ENCODE measurements around the gene CCDC51. TPM values are rescaled to one million over a fixed set of nuclear protein-coding genes. Genes with fewer than 3 reads are reported as not detected.

Gene CCDC51
- total and polyA plus RNA-seq, 2 experiments from 2014 or later = 20.8 to 24.1 TPM

DNA sequence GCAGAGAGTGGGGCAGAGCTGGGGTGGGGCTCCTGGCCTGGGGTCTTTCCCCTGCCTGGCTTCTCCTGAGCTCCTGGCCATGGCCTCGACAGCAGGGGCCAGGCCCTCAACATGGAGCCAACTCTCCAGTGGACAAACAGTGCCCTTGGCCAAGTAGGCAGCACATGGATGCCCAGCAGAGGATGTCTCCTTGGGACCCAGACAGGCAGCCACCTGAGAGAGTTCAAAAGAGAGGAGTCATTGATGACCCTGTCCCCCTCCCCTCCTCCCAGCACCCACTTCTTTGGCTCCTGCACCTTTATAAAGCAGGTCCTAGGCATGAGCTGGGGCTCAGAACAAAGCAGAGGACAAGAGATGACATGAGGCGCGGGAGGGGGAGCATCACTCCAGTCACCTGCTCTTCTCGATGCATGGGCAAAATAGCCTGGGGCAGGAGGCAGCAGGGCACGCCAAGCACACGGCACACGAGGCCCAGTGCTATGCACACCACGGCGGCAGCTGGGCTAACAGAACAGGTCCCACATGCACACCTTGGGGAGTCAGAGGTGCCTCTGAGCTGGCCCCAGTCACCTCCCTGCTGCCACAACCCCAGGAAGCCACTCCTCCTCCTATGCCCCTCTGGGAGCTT lies 36.6 kb upstream of the CCDC51 start:
- Histone ChIP-seq H3K4me2 (no peak overlapping the region), H3K27ac (ENCODE audit: low read depth) (no peak overlapping the region), H3K4me3 (no peak overlapping the region), H3F3A (replicated peaks; ENCODE audit: low read depth) (peaks cover 10% of the 10 kb centered on the region; the same call in 1 of the 2 replicates), H3K4me1 (ENCODE audit: insufficient read depth) (peaks cover 24% of the 10 kb centered on the region), H2AFZ (no peak overlapping the region), H3K36me3 (ENCODE audit: insufficient read depth) (no peaks in the 10 kb centered on the region; the same call in 1 of the 2 replicates), H3K9me2 (ENCODE audit: insufficient read depth) (no peaks in the 10 kb centered on the region), H4K20me1 (replicated peaks; ENCODE audit: insufficient read depth) (no peaks in the 10 kb centered on the region), H3K79me2 (replicated peaks; ENCODE audit: insufficient read depth) (peaks cover 11% of the 10 kb centered on the region), H3K27me3 (ENCODE audit: insufficient read depth) (no peaks in the 10 kb centered on the region)
- ATAC-seq = no peak
- Mint-ChIP-seq H3K4me3 (no peak overlapping the region), H3K36me3 (ENCODE audit: low read depth) (peaks cover 12% of the 10 kb centered on the region), H3K4me1 (peaks cover 37% of the 10 kb centered on the region), H3K27ac (no peak overlapping the region), H3K9me3 (peaks cover 4% of the 10 kb centered on the region), H3K27me3 (ENCODE audit: insufficient read depth, low read depth, poor library complexity) (peaks cover 27% of the 10 kb centered on the region)
- TF ChIP-seq, protein P1, sequence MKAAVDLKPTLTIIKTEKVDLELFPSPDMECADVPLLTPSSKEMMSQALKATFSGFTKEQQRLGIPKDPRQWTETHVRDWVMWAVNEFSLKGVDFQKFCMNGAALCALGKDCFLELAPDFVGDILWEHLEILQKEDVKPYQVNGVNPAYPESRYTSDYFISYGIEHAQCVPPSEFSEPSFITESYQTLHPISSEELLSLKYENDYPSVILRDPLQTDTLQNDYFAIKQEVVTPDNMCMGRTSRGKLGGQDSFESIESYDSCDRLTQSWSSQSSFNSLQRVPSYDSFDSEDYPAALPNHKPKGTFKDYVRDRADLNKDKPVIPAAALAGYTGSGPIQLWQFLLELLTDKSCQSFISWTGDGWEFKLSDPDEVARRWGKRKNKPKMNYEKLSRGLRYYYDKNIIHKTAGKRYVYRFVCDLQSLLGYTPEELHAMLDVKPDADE (IDR thresholded peaks at IDR 0.05) = no peak
- TF ChIP-seq JUNB (IDR thresholded peaks at IDR 0.05; ENCODE audit: unreplicated experiment) = no peak
- no peak for TF ChIP-seq POLR2AphosphoS5 (IDR thresholded peaks at IDR 0.05; ENCODE audit: low read depth)
- TF ChIP-seq ZNF331 (CRISPR knock-in tag; IDR thresholded peaks at IDR 0.05; ENCODE audit: low read depth) = no peak
- TF ChIP-seq STAT1 (IDR thresholded peaks at IDR 0.05; ENCODE audit: unreplicated experiment) = no peak
- TF ChIP-seq, protein P2, sequence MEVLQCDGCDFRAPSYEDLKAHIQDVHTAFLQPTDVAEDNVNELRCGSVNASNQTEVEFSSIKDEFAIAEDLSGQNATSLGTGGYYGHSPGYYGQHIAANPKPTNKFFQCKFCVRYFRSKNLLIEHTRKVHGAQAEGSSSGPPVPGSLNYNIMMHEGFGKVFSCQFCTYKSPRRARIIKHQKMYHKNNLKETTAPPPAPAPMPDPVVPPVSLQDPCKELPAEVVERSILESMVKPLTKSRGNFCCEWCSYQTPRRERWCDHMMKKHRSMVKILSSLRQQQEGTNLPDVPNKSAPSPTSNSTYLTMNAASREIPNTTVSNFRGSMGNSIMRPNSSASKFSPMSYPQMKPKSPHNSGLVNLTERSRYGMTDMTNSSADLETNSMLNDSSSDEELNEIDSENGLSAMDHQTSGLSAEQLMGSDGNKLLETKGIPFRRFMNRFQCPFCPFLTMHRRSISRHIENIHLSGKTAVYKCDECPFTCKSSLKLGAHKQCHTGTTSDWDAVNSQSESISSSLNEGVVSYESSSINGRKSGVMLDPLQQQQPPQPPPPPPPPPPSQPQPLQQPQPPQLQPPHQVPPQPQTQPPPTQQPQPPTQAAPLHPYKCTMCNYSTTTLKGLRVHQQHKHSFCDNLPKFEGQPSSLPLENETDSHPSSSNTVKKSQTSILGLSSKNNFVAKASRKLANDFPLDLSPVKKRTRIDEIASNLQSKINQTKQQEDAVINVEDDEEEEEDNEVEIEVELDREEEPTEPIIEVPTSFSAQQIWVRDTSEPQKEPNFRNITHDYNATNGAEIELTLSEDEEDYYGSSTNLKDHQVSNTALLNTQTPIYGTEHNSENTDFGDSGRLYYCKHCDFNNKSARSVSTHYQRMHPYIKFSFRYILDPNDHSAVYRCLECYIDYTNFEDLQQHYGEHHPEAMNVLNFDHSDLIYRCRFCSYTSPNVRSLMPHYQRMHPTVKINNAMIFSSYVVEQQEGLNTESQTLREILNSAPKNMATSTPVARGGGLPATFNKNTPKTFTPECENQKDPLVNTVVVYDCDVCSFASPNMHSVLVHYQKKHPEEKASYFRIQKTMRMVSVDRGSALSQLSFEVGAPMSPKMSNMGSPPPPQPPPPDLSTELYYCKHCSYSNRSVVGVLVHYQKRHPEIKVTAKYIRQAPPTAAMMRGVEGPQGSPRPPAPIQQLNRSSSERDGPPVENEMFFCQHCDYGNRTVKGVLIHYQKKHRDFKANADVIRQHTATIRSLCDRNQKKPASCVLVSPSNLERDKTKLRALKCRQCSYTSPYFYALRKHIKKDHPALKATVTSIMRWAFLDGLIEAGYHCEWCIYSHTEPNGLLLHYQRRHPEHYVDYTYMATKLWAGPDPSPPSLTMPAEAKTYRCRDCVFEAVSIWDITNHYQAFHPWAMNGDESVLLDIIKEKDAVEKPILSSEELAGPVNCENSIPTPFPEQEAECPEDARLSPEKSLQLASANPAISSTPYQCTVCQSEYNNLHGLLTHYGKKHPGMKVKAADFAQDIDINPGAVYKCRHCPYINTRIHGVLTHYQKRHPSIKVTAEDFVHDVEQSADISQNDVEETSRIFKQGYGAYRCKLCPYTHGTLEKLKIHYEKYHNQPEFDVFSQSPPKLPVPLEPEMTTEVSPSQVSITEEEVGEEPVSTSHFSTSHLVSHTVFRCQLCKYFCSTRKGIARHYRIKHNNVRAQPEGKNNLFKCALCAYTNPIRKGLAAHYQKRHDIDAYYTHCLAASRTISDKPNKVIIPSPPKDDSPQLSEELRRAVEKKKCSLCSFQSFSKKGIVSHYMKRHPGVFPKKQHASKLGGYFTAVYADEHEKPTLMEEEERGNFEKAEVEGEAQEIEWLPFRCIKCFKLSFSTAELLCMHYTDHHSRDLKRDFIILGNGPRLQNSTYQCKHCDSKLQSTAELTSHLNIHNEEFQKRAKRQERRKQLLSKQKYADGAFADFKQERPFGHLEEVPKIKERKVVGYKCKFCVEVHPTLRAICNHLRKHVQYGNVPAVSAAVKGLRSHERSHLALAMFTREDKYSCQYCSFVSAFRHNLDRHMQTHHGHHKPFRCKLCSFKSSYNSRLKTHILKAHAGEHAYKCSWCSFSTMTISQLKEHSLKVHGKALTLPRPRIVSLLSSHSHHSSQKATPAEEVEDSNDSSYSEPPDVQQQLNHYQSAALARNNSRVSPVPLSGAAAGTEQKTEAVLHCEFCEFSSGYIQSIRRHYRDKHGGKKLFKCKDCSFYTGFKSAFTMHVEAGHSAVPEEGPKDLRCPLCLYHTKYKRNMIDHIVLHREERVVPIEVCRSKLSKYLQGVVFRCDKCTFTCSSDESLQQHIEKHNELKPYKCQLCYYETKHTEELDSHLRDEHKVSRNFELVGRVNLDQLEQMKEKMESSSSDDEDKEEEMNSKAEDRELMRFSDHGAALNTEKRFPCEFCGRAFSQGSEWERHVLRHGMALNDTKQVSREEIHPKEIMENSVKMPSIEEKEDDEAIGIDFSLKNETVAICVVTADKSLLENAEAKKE (CRISPR knock-in tag; IDR thresholded peaks at IDR 0.05) = no peak
- TF ChIP-seq EZH2 (IDR thresholded peaks at IDR 0.05; ENCODE audit: low read depth, unreplicated experiment) = no peak
- no peak for TF ChIP-seq EZH2phosphoT487 (IDR thresholded peaks at IDR 0.05; ENCODE audit: unreplicated experiment)
- TF ChIP-seq, protein P3, sequence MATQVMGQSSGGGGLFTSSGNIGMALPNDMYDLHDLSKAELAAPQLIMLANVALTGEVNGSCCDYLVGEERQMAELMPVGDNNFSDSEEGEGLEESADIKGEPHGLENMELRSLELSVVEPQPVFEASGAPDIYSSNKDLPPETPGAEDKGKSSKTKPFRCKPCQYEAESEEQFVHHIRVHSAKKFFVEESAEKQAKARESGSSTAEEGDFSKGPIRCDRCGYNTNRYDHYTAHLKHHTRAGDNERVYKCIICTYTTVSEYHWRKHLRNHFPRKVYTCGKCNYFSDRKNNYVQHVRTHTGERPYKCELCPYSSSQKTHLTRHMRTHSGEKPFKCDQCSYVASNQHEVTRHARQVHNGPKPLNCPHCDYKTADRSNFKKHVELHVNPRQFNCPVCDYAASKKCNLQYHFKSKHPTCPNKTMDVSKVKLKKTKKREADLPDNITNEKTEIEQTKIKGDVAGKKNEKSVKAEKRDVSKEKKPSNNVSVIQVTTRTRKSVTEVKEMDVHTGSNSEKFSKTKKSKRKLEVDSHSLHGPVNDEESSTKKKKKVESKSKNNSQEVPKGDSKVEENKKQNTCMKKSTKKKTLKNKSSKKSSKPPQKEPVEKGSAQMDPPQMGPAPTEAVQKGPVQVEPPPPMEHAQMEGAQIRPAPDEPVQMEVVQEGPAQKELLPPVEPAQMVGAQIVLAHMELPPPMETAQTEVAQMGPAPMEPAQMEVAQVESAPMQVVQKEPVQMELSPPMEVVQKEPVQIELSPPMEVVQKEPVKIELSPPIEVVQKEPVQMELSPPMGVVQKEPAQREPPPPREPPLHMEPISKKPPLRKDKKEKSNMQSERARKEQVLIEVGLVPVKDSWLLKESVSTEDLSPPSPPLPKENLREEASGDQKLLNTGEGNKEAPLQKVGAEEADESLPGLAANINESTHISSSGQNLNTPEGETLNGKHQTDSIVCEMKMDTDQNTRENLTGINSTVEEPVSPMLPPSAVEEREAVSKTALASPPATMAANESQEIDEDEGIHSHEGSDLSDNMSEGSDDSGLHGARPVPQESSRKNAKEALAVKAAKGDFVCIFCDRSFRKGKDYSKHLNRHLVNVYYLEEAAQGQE (IDR thresholded peaks at IDR 0.05; ENCODE audit: unreplicated experiment) = no peak
- TF ChIP-seq CREB1 (CRISPR knock-in tag; IDR thresholded peaks at IDR 0.05; ENCODE audit: low read depth) = no peak
- no peak for TF ChIP-seq ZNF114 (CRISPR knock-in tag; IDR thresholded peaks at IDR 0.05)
- TF ChIP-seq, protein P4, sequence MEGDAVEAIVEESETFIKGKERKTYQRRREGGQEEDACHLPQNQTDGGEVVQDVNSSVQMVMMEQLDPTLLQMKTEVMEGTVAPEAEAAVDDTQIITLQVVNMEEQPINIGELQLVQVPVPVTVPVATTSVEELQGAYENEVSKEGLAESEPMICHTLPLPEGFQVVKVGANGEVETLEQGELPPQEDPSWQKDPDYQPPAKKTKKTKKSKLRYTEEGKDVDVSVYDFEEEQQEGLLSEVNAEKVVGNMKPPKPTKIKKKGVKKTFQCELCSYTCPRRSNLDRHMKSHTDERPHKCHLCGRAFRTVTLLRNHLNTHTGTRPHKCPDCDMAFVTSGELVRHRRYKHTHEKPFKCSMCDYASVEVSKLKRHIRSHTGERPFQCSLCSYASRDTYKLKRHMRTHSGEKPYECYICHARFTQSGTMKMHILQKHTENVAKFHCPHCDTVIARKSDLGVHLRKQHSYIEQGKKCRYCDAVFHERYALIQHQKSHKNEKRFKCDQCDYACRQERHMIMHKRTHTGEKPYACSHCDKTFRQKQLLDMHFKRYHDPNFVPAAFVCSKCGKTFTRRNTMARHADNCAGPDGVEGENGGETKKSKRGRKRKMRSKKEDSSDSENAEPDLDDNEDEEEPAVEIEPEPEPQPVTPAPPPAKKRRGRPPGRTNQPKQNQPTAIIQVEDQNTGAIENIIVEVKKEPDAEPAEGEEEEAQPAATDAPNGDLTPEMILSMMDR (conservative IDR thresholded peaks at IDR 0.05; ENCODE audit: low read depth in 2 of 2) = no peak
- TF ChIP-seq NANOG (IDR thresholded peaks at IDR 0.05; ENCODE audit: borderline replicate concordance) = no peak
- DNase-seq (ENCODE audit: low spot score) = no peak

All from GM23338 (cell line).